ENCODE results near the gene CCM2.

- TF ChIP-seq, protein P1, sequence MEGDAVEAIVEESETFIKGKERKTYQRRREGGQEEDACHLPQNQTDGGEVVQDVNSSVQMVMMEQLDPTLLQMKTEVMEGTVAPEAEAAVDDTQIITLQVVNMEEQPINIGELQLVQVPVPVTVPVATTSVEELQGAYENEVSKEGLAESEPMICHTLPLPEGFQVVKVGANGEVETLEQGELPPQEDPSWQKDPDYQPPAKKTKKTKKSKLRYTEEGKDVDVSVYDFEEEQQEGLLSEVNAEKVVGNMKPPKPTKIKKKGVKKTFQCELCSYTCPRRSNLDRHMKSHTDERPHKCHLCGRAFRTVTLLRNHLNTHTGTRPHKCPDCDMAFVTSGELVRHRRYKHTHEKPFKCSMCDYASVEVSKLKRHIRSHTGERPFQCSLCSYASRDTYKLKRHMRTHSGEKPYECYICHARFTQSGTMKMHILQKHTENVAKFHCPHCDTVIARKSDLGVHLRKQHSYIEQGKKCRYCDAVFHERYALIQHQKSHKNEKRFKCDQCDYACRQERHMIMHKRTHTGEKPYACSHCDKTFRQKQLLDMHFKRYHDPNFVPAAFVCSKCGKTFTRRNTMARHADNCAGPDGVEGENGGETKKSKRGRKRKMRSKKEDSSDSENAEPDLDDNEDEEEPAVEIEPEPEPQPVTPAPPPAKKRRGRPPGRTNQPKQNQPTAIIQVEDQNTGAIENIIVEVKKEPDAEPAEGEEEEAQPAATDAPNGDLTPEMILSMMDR (conservative IDR thresholded peaks at IDR 0.05) = no peak
- TF ChIP-seq ZFX (IDR thresholded peaks at IDR 0.05) = no peak
These were observed 117.6 kb downstream of the CCM2 start for GRCh38 chr7:45117582-45117981.
